Ureter (tissue), 1 donor: ENCODE results near the gene TMEM61. TPM values are rescaled to one million over a fixed set of nuclear protein-coding genes. Genes with fewer than 3 reads are reported as not detected.
"Not testable (repeated sequence)": the region's sequence is repeated elsewhere in the genome, so short reads cannot be mapped to it uniquely, and the experiment has no call there.

Experiments used
- DNase-seq: peaks from one replicate; pipeline ENCODE4 v3.0.0-alpha.2; 2020; ENCODE audit warnings: low spot score
- total RNA-seq: library from RNA; stranded (reverse); gene quantifications from one replicate; pipeline ENCODE4 v1.2.4, GENCODE V29; 2023
- donor health status: DM: yes; HTN: yes; CAD: no.

TMEM61 gene
- 1.4 TPM for total RNA-seq

DNA sequence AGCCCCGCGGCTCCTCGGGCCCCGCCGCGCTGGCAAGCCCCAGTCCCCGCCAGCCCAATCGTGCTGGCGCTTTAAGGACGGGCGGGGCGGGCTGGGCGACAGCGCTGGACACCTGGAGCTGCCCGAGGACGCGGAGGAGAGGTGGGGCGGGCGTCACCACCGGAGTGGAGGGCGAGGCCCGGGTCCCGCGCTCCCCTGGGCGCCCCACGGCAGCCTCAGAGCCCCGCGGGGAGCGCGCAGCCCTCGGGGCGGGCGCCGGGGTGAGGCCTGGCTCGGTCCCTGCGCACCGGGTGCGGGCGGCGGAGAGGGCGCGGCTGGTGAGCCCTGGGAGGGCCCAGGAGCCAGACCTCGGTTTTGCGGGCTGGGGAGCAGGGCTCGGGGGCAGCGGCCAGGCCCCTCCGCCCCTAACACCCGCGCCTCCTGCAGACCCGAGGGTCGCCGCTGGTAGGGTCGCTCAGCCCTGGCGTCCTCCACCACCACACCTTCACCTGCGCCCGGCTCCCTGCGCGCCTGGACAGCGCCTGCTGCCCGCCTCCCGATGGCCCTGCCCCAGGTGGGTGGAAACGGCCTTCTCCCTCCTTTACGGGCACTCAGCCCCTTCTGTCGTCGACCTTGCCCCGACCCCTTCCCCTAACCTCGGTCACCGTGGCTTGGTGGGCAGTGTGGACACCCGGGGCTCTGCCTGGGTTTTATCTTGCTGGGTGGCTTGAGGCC lies at the start of gene TMEM61:
TSS of gene TMEM61 (plus strand) at position 101 of the 714 bp plus-strand sequence. CDS start at position 539, 438 bp downstream.
- no peak for DNase-seq

DNA sequence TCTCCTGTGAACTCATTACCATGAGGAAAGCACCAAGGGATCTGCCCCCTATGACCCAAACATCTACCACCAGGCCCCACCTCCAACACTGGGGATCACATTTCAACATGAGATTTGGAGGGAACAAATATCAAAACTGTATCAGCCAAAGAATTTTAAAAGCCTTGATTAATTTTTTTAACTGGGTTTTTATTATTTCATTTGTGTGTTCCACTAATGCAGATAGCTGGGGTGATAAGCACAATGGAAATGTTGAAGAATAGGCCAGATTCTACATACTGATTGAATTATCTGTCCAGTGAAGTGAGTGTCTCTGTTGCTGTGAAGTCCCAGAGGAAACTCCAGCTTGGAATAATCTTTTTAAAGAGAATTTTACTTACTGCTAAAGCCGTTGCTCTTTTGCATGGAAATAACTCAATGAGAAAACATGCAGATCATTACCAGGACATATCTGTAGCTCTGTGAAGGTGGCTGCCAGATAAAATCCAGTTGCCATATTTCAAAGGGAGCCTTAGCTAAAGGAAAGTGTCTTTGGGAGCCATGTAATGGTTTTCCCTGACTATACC lies 49.1 kb upstream of the TMEM61 start:
- no peak for DNase-seq

DNA sequence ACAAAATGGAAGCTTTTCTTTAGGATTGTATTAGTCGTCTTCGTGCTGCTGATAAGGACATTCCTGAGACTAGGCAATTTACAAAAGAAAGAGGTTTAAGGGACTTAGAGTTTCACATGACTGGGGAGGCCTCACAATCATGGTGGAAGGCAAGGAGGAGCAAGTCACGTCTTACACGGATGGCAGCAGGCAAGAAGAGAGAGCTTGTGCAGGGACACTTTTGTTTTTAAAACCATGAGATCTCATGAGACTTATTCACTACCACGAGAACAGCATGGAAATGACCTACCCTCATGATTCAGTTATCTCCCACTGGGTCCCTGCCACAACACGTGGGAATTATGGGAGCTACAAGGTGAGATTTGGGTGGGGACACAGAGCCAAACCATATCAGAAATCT lies 46.3 kb upstream of the TMEM61 start:
- DNase-seq: not testable (repeated sequence)

DNA sequence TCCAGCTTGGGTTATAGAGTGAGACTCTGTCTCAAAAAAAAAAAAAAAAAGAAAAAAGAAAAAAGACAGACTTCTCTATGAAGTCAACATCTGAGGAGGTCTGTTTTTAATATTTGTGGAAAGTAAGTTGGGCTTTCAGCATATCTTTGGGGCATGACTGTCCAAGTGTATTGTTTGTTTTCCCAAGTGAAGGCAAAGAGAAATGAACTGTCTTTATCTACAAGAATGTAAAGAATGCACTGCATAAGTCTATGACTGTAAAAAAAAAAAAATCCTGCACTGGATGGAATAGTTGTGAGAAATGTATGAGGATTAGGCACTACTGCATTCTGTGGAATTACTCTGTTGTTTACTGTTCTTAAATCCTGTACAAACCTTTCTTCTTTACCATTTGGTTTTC lies 45.6 kb upstream of the TMEM61 start:
- no peak for DNase-seq

DNA sequence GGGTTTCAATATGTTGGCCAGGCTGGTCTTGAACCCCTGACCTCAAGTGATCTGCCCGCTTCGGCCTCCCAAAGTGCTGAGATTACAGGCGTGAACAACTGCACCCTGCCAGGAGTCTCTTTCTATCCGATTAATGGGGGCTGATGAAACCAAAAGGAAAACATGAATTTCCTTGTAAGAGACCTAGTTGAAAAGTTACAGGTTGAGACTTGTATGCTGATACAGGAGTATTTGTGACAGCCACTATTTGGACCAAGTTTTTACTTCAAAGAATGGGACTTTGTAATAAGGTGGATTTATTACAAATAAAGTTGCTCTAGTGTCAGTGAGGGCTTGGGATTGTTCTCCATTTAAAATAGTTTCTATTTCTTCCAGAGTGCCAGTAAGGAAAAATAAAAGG lies 43.6 kb upstream of the TMEM61 start:
- no peak for DNase-seq

DNA sequence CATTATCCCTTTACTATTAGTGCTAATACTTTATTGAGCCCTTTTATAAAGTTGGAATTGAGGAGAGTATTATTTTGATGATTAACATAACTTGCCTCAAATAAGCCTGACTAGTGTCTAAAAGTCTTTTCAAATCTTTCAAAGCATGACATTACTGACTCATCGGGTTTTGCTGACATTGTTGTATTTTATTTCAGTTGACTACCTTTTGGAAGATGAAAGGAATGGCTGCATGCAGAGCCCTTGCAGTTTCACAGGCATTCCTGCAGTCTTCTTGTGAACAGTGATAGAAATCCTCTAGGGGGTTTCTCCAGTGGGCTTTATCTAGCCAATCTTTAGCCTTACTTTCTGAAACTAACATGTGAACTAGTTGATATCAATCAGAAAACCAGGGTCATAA lies 43.0 kb upstream of the TMEM61 start:
- DNase-seq: no peak

DNA sequence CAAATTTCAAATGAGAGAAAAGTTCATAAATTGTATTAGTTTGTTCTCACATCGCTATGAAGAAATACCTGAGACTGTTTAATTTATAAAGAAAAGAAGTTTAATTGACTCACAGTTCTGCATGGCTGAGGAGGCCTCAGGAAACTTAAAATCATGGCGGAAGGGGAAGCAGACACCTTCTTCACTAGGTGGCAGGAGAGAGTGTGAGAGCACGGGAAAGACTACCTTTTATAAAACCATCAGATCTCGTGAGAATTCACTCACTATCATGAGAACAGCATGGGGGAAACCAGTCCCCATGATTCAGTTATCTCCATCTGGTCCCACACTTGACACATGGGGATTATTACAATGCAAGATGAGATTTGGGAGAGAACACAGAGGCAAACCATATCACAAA lies 41.5 kb upstream of the TMEM61 start:
- DNase-seq: not testable (repeated sequence)

DNA sequence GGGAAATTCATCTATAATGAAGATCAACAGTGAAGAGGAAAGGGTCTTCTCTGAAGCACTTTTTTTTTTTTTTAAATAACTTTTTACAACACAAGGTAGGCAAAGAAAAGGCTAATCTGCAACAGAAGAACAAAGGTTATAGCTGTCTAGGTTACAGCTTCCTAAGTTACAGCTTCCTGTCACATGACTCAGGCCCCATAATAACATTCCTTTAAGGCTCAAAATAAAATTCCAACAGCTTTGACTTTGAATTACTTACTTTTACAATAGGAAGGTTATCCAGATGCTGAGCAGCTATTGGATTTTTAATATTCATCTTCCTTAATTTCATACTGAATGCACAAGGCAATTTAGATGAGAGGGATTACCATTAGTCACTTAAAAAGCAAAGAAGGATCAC lies 40.4 kb upstream of the TMEM61 start:
- DNase-seq: no peak

DNA sequence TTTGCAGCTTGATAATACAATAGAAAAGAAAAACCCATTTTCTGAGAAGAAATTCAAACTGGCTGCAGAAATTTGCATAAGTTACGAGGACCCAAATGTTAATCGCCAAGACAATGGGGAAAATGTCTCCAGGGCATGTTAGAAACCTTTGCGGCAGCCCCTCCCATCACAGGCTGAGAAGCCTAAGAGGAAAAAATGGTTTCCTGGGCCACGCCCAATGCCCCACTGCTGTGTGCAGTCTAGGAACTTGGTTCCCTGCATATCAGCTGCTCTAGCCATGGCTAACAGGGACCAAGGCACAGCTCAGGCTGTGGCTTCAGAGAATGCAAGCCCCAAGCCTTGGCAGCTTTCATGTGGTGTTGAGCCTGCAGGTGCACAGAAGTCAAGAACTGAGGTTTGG lies 37.5 kb upstream of the TMEM61 start:
- DNase-seq: no peak

DNA sequence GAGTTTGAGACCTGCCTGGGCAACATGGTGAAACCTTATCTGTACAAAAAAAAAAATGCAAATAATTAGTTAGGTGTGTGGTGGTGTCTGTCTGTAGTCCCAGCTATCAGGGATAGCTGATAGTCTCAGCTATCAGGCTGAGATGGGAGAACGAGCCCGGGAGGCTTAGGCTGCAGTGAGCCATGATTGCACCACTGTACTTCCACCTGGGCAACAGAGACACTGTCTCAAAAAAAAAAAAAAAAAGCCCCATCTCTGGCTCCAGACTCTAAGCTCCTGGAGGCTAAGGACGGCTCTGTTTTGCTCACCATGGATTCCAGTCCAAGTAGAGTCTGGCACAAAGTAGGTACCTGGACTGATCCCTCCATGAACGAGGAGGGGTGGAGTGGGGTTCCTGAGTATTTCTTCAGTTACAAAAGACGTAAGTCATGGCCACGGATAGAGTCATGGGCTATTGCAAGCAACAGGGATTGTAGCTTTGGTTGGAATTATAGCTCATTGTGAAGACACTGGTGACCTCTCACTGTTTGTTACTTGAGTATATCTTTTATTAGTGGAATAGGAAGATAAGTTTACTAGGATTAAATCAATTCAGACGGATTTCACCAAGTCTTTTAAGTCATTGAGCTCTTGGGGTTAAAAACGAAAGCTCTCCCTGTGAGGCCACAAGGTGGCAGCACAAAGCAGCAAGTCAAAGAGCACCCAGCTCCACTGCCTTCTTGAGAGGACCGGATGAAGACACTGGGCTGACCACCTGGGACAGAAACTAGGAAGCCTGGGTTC lies 35.6 kb upstream of the TMEM61 start:
- DNase-seq: peak; percentile 73

DNA sequence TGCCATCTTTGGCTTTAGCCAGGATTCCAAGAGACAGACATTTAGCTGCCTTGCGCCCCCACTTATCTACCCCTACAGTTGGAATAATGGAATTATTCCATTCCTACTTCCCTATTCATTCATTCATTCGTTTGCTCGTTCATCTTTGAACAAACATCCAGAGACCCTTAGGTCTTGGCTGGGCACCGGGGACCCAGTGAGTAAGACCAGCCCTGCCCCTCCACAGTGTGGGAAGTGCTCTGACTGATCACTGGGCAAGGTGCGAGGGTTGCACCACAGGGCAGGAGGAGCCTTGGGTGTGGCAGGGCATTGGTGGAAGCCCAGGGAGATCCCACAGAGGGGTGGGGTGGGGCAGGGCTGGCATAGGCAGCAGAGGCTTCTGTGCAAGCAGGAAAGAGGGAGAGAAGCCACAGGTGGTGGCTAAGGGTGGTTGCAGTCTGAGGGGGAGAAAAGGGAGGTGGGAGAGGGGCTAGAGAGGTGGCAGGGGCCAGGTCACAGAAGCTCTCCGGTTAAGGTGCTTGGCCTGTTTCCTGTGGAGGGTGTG lies 35.0 kb upstream of the TMEM61 start:
- no peak for DNase-seq

DNA sequence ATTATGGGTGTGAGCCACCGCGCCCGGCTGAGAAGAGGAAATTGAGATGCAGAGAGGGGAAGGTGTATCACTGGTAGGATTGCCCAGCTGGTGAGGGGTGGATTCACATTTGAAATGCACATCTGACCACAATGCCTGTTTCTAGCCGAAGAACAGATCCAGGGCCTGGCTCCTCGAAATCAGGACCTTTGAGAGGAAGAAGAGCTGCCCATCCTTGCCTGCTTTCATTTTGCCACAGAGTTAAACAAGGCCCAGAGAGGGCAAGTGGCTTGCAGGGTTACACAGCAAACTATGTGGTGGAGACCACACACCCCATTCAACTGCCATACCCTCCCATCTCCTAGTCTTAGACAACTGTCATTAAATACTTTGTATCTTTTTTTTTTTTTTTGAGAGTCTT lies 32.9 kb upstream of the TMEM61 start:
- no peak for DNase-seq

DNA sequence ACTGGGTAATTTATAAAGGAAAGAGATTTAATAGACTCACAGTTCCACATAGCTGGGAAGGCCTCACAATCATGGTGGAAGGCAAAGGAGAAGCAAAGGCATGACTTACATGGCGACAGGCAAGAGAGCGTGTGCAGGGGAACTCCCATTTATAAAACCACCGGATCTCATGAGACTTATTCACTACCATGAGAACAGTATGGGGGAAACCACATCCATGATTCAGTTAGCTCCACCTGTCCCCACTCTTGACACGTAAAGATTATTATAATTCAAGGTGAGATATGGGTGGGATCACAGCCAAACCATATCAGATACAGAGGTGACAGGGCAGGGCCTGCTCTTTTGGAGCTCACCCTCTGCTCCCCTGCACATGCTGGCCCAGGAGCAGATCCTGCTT lies 31.4 kb upstream of the TMEM61 start:
- DNase-seq: no peak

DNA sequence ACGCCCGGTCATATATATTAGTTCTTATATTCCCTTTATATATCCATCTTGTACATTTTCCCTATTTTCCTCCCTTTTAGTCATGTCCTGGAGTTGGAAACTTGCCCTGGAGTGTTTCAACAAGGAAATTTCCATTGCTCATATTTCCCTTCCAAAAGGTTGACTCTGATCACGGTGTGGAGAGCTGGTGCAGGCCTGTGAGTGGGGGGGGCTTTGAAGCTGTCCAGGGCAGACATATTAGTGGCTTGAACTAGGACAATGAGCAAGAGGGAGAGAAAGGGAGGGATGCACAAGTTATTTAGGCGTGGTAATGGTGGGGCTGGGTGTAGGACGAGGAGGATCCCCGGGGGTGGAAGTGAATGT lies 30.4 kb upstream of the TMEM61 start:
- DNase-seq: no peak

DNA sequence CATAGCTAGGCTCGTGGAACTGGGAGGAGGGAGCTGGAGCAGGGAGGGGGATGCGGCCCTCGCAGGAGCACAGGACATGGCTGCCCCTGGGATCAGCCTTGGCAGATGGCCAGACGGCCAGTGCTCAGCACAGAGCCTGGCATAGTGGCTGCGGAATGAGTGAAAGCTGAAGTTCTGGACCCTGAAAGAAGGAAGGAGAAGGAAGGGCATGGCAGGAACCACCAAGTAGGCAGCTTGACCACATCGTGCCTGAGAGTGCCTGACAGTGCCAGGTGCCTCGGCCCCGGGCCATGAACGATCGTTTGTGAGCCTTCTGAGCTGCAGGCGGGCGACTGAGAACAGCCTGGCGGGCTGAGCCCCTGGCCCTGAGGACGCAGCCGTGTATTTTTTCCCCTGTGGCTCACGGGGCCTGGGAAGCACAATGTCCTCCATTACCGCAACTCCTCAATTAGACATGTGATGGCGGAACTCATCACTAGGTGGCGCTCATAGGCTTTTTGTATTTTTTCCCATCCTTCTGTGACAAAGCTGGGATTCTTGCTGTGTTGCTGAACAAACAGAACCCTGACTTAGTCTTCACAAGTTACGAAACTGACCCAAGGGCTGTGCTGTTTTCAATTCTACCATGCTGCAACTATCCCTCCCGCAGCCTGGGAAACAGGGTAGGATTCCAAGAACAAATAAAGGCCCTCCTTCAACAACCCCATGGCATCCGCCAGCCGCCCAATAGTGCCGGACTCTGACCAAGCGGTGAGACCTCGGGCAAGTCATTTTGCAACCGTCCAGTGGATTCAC lies 29.9 kb upstream of the TMEM61 start:
- peak; percentile 86 for DNase-seq

DNA sequence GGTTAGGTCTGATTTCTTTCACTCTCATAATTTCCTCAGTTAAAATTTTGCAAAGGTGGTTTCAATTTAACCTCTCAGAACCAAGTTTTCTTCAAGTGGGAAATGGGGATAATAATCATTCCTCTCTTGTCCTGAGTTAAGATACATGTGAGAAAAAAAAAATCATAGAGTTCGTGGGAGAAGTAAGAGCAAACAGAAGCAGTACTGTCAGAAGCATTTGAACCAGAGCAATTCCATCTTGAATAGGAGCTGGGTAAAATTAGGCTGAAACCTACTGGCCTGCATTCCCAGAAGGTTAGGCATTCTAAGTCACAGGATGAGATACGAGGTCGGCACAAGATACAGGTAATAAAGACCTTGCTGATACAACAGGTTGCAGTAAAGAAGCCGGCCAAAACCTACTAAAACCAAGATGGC lies 28.6 kb upstream of the TMEM61 start:
- no peak for DNase-seq

DNA sequence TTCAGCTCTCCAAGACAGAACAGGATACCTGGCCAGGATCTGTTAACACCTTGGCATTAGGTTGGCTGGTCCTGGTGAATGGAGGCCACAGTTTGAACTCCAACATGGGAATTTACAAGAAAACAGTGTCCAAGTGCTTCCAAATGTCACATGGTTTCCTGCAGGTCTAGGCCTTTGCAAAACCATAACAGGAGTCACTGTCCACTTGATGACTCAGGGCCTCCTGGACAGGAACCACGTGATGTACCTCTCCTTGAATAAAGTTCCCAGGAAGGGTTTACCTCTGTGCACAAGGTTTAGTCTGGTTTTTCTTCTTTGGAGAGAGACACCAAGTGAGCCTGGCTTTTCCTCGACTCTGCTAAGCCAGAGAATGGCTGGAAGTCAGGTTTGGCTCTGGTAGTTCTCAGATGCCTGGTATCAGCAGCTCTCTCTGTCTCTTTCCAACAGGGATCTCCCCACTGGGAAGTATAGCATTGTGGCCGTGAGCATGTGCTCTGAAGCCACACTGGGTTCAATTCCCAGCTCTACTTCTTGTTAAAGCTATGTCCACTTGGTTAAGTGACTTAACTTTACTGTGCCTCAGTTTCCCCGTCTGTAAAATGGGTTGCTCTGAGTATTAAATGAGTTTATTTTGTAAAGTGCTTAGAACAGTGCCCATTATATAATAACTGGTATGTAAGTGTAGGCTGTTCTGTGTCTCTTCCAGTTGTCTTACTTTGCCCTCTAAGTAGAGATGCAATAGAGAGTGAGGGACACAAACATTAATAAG lies 27.3 kb upstream of the TMEM61 start:
- no peak for DNase-seq

DNA sequence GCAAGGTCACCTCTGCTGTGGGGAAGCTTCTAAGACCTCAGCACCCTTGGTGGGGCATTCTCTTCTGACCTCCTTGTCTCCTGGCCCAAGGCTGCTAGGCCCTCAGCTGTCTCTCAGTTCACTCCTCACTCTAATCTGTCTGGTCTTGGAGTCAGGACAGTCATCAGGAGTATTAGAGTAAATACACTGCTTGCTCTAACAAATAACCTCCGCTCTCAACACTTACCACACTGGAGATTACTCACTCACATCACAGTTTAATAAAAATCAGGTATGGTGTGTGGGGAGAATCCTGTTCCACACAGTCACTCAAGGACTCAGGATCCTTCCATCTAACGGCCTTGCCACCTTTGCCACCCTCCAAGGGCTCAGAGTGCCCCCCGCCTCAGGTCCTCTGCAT lies 26.6 kb upstream of the TMEM61 start:
- DNase-seq: no peak

DNA sequence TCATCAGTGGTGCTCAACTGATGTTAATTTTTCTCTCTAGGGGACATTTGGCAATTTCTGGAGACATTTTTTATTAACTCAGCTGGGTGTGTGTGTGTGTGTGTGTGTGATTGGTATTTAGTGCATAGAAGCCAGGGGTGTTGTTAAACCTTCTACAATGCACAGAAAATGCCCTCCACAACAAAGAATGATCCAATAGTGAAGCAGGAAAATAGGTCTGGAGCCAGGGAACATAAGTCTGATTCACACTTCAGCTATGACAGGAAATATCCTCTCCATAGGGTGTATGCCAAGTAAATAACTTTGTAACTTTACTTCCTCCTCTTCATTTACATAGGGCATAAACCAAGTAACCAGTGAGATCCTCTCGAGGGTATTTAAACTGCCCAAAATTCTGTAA lies 25.1 kb upstream of the TMEM61 start:
- no peak for DNase-seq

DNA sequence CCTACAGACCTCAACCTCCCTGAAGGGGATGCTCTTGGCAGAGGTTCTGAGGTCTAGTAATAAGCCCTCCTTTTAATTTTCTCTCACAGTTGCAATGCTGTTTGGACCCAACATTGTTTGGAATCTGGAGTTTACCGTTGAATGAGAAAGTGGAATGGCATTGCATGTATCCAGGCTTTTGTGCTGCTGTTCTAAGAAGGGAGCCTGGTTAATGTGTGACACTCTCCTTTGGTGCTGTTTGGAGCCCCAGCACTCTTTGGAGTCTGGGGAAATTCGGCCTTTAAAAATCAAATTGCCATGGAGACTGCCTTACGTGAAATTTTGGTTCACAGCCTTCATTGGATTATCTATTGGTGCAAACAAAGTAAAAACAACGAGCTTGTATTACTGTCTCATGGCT lies 23.7 kb upstream of the TMEM61 start:
- no peak for DNase-seq

DNA sequence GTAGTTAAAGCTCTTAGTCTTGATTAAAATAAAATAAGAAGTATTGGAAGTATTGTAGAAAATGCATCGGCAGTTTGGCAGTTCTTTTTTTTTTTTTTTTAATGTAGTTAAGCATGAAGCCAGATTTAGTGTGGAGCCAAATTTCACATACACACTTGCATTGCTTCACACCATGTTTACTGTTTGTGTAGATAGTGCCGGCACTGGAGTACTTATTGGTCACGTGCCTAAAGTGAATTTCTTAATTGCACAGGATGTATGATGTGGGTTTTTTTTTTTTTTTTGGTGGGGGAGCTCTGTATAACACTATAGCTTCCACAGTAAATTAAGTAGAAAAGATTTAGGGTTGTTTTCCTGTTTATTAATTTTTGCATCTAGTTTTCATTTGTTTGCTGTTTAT lies 21.2 kb upstream of the TMEM61 start:
- no peak for DNase-seq
